ENCODE data around the gene HES3. TPM values are rescaled to one million over a fixed set of nuclear protein-coding genes. Genes with fewer than 3 reads are reported as not detected.
A peak's percentile ranks its signal among the peaks of the same experiment; 100 is the strongest.
"Not testable (repeated sequence)": the region's sequence is repeated elsewhere in the genome, so short reads cannot be mapped to it uniquely, and the experiment has no call there.

The HES3 gene
- total RNA-seq, 2 donors from 2014 or later = not detected

GRCh38 chr1:6209661-6210580, 34.1 kb upstream of the HES3 start:
- Mint-ChIP-seq H3K4me3 (peak overlapping the region; percentile 45), H3K4me1 (no peaks in the 10 kb centered on the region), H3K9me3 (no peaks in the 10 kb centered on the region), H3K27me3 (no peaks in the 10 kb centered on the region), H3K27ac (no peak overlapping the region), H3K36me3 (ENCODE audit: low read depth) (no peaks in the 10 kb centered on the region)
- ATAC-seq (replicated peaks) = no peak

- Mint-ChIP-seq H3K4me1 (no peaks in the 10 kb centered on the region), H3K36me3 (ENCODE audit: low read depth) (peaks cover 5% of the 10 kb centered on the region), H3K4me3 (no peak overlapping the region), H3K9me3 (no peaks in the 10 kb centered on the region), H3K27me3 (no peaks in the 10 kb centered on the region), H3K27ac (no peak overlapping the region)
- no peak for ATAC-seq (replicated peaks)
These were observed 33.2 kb upstream of the HES3 start for GRCh38 chr1:6210591-6211355.

- no peak overlapping the region for H3K4me3 Mint-ChIP-seq
- no peaks in the 10 kb centered on the region for H3K4me1 Mint-ChIP-seq
- no peaks in the 10 kb centered on the region for H3K27me3 Mint-ChIP-seq
- no peaks in the 10 kb centered on the region for H3K9me3 Mint-ChIP-seq
- H3K27ac Mint-ChIP-seq = no peak overlapping the region
- H3K36me3 Mint-ChIP-seq (ENCODE audit: low read depth) = peaks cover 8% of the 10 kb centered on the region
- no peak for ATAC-seq (replicated peaks)
These were observed 32.2 kb upstream of the HES3 start for GRCh38 chr1:6211731-6212130.

- Mint-ChIP-seq H3K36me3 (ENCODE audit: low read depth) (peaks cover 8% of the 10 kb centered on the region), H3K4me1 (peaks cover 5% of the 10 kb centered on the region), H3K4me3 (no peak overlapping the region), H3K9me3 (no peaks in the 10 kb centered on the region), H3K27me3 (no peaks in the 10 kb centered on the region), H3K27ac (no peak overlapping the region)
- ATAC-seq (replicated peaks) = no peak
These were observed 31.6 kb upstream of the HES3 start for GRCh38 chr1:6212193-6212959.

GRCh38 chr1:6218375-6219164, 25.4 kb upstream of the HES3 start:
- no peaks in the 10 kb centered on the region for H3K9me3 Mint-ChIP-seq
- H3K4me3 Mint-ChIP-seq = no peak overlapping the region

GRCh38 chr1:6219641-6220040, 24.3 kb upstream of the HES3 start:
- peaks cover 47% of the 10 kb centered on the region for H3K36me3 Mint-ChIP-seq (ENCODE audit: low read depth)
- ATAC-seq (replicated peaks); H3K4me3 Mint-ChIP-seq; H3K9me3 Mint-ChIP-seq; H3K27me3 Mint-ChIP-seq; H3K4me1 Mint-ChIP-seq; H3K27ac Mint-ChIP-seq: not testable (repeated sequence)

More at GRCh38 chr1:6218375-6219164, 25.4 kb upstream of the HES3 start:
- Mint-ChIP-seq H3K27ac (no peak overlapping the region), H3K27me3 (no peaks in the 10 kb centered on the region), H3K36me3 (ENCODE audit: low read depth) (peaks cover 36% of the 10 kb centered on the region), H3K4me1 (peaks cover 5% of the 10 kb centered on the region)
- no peak for ATAC-seq (replicated peaks)

GRCh38 chr1:6220236-6220635, 23.7 kb upstream of the HES3 start:
- Mint-ChIP-seq H3K27me3 (no peaks in the 10 kb centered on the region), H3K4me3 (no peak overlapping the region), H3K36me3 (ENCODE audit: low read depth) (peaks cover 53% of the 10 kb centered on the region), H3K9me3 (no peaks in the 10 kb centered on the region), H3K27ac (no peak overlapping the region), H3K4me1 (peaks cover 5% of the 10 kb centered on the region)
- ATAC-seq (replicated peaks) = no peak

- Mint-ChIP-seq H3K27me3 (no peaks in the 10 kb centered on the region), H3K9me3 (no peaks in the 10 kb centered on the region), H3K27ac (no peak overlapping the region), H3K4me3 (no peak overlapping the region), H3K4me1 (peaks cover 5% of the 10 kb centered on the region), H3K36me3 (ENCODE audit: low read depth) (peaks cover 56% of the 10 kb centered on the region)
- ATAC-seq (replicated peaks) = no peak
These were observed 22.7 kb upstream of the HES3 start for GRCh38 chr1:6221210-6221784.

GRCh38 chr1:6222636-6223035, 21.3 kb upstream of the HES3 start:
- Mint-ChIP-seq H3K4me1 (no peaks in the 10 kb centered on the region), H3K9me3 (no peaks in the 10 kb centered on the region), H3K27ac (no peak overlapping the region), H3K27me3 (no peaks in the 10 kb centered on the region), H3K36me3 (ENCODE audit: low read depth) (peaks cover 69% of the 10 kb centered on the region), H3K4me3 (no peak overlapping the region)
- ATAC-seq (replicated peaks) = no peak

GRCh38 chr1:6223617-6224016, 20.4 kb upstream of the HES3 start:
- no peak overlapping the region for H3K27ac Mint-ChIP-seq
- ATAC-seq (replicated peaks) = no peak
- H3K9me3 Mint-ChIP-seq = no peaks in the 10 kb centered on the region
- no peaks in the 10 kb centered on the region for H3K4me1 Mint-ChIP-seq
- H3K4me3 Mint-ChIP-seq = no peak overlapping the region
- H3K27me3 Mint-ChIP-seq = no peaks in the 10 kb centered on the region
- peaks cover 76% of the 10 kb centered on the region for H3K36me3 Mint-ChIP-seq (ENCODE audit: low read depth)

GRCh38 chr1:6224718-6225117, 19.3 kb upstream of the HES3 start:
- Mint-ChIP-seq H3K4me3 (no peak overlapping the region), H3K9me3 (no peaks in the 10 kb centered on the region), H3K27me3 (no peaks in the 10 kb centered on the region), H3K4me1 (no peaks in the 10 kb centered on the region), H3K36me3 (ENCODE audit: low read depth) (peaks cover 87% of the 10 kb centered on the region), H3K27ac (no peak overlapping the region)
- no peak for ATAC-seq (replicated peaks)

- H3K36me3 Mint-ChIP-seq (ENCODE audit: low read depth) = peaks cover 93% of the 10 kb centered on the region
- ATAC-seq (replicated peaks) = no peak
- no peaks in the 10 kb centered on the region for H3K4me1 Mint-ChIP-seq
- H3K9me3 Mint-ChIP-seq = no peaks in the 10 kb centered on the region
- no peak overlapping the region for H3K27ac Mint-ChIP-seq
- no peaks in the 10 kb centered on the region for H3K27me3 Mint-ChIP-seq
- no peak overlapping the region for H3K4me3 Mint-ChIP-seq
These were observed 18.3 kb upstream of the HES3 start for GRCh38 chr1:6225651-6226050.

- Mint-ChIP-seq H3K9me3 (no peaks in the 10 kb centered on the region), H3K27me3 (no peaks in the 10 kb centered on the region), H3K27ac (no peak overlapping the region), H3K36me3 (ENCODE audit: low read depth) (peaks cover 66% of the 10 kb centered on the region), H3K4me3 (no peak overlapping the region), H3K4me1 (peaks cover 5% of the 10 kb centered on the region)
- no peak for ATAC-seq (replicated peaks)
These were observed 10.6 kb upstream of the HES3 start for GRCh38 chr1:6233376-6233775.

Measured in activated T-helper 17 cell treated with anti-CD3 and anti-CD28 coated beads, Interleukin-2, amount 50 U/mL, for 72 hours (primary cell).